Suprapubic skin (tissue), 4 donors: ENCODE data around the gene AUTS2.

Experiments
- POLR2A ChIP-seq, 2 donors: fragments of 450-650 bp; IDR thresholded peaks; one replicate each; pipeline ENCODE4 v1.6.1; 2017; ENCODE audit warnings: antibody characterized with exemption in 2 of 2, mild to moderate bottlenecking in 2 of 2, moderate library complexity in 2 of 2
- POLR2AphosphoS5 ChIP-seq, 3 donors: sonication (generic); formaldehyde crosslinking; IDR thresholded peaks; one replicate each; pipeline ENCODE4 v1.6.1; 2017; ENCODE audit warnings: antibody characterized with exemption in 3 of 3
- TF ChIP-seq, protein P1 (sequence below), 2 donors: fragments of 200-600 bp in 1 of 2; fragments of 450-650 bp in 1 of 2; sonication (generic) in 1 of 2; IDR thresholded peaks; one replicate each; pipeline ENCODE4 v1.5.1; 2016 to 2019; ENCODE audit warnings: antibody characterized with exemption in 2 of 2, mild to moderate bottlenecking in 1 of 2, moderate library complexity in 1 of 2

- TF ChIP-seq, protein P1, sequence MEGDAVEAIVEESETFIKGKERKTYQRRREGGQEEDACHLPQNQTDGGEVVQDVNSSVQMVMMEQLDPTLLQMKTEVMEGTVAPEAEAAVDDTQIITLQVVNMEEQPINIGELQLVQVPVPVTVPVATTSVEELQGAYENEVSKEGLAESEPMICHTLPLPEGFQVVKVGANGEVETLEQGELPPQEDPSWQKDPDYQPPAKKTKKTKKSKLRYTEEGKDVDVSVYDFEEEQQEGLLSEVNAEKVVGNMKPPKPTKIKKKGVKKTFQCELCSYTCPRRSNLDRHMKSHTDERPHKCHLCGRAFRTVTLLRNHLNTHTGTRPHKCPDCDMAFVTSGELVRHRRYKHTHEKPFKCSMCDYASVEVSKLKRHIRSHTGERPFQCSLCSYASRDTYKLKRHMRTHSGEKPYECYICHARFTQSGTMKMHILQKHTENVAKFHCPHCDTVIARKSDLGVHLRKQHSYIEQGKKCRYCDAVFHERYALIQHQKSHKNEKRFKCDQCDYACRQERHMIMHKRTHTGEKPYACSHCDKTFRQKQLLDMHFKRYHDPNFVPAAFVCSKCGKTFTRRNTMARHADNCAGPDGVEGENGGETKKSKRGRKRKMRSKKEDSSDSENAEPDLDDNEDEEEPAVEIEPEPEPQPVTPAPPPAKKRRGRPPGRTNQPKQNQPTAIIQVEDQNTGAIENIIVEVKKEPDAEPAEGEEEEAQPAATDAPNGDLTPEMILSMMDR (IDR thresholded peaks at IDR 0.05): no peak
- no peak for TF ChIP-seq POLR2A (IDR thresholded peaks at IDR 0.05)
- TF ChIP-seq POLR2AphosphoS5 (IDR thresholded peaks at IDR 0.05): no peak
These were observed 2.9 kb upstream of the AUTS2 start for GRCh38 chr7:69595415-69595814.
